GM21390 (cell line): ENCODE results near the gene SIX4.
"Not testable (repeated sequence)": the region's sequence is repeated elsewhere in the genome, so short reads cannot be mapped to it uniquely, and the experiment has no call there.

Source experiments
- ATAC-seq: cut with Tn5 transposase; IDR thresholded peaks from one replicate; pipeline ENCODE4 v1.9.1; 2021; ENCODE audit not compliant: unreplicated experiment

The SIX4 gene

GRCh38 chr14:60723907-60724618 lies at the start of gene SIX4:
Gene SIX4, minus strand, starts transcription at chr14:60724351. Its CDS starts 277 bp downstream, at chr14:60724074.
- ATAC-seq, result peak; percentile 42

- ATAC-seq, result peak; percentile 60
Measured at GRCh38 chr14:60773558-60773957, 49.4 kb upstream of the SIX4 start.

GRCh38 chr14:60771117-60771516 lies 47.0 kb upstream of the SIX4 start:
- no peak for ATAC-seq

- no peak for ATAC-seq
Measured at GRCh38 chr14:60768602-60769001, 44.5 kb upstream of the SIX4 start.

GRCh38 chr14:60760644-60761364 lies 36.7 kb upstream of the SIX4 start:
- ATAC-seq, result no peak

- no peak for ATAC-seq
Measured at GRCh38 chr14:60760209-60760608, 36.1 kb upstream of the SIX4 start.

GRCh38 chr14:60758885-60759284 lies 34.7 kb upstream of the SIX4 start:
- no peak for ATAC-seq

GRCh38 chr14:60757567-60758002 lies 33.4 kb upstream of the SIX4 start:
- ATAC-seq, result no peak

GRCh38 chr14:60756847-60757246 lies 32.7 kb upstream of the SIX4 start:
- ATAC-seq, result no peak

- ATAC-seq, result peak; percentile 99
Measured at GRCh38 chr14:60753264-60754119, 29.3 kb upstream of the SIX4 start.

GRCh38 chr14:60744566-60744965 lies 20.4 kb upstream of the SIX4 start:
- no peak for ATAC-seq

- no peak for ATAC-seq
Measured at GRCh38 chr14:60738843-60739508, 14.8 kb upstream of the SIX4 start.

- no peak for ATAC-seq
Measured at GRCh38 chr14:60736494-60736893, 12.3 kb upstream of the SIX4 start.

GRCh38 chr14:60735416-60735815 lies 11.3 kb upstream of the SIX4 start:
- ATAC-seq, result no peak

- ATAC-seq, result peak; percentile 96
Measured at GRCh38 chr14:60734465-60735242, 10.5 kb upstream of the SIX4 start, which contains the start of gene MNAT1. Gene MNAT1, plus strand, starts transcription at chr14:60734761. Its CDS starts 102 bp downstream, at chr14:60734863.

GRCh38 chr14:60732840-60733483 lies 8.8 kb upstream of the SIX4 start:
- no peak for ATAC-seq

- not testable (repeated sequence) for ATAC-seq
Measured at GRCh38 chr14:60731291-60731690, 7.1 kb upstream of the SIX4 start.

GRCh38 chr14:60723116-60723906 lies 840 bp downstream of the SIX4 start:
- ATAC-seq, result peak; percentile 46
